GM23338 (cell line): ENCODE data around the gene TMEM270. TPM values are rescaled to one million over a fixed set of nuclear protein-coding genes. Genes with fewer than 3 reads are reported as not detected.

Experiments used
- ATAC-seq: fragments of 200-7000 bp; cut with Tn5 transposase; 3 replicates; pipeline ENCODE4 v1.9.1; 2020
- DNase-seq: peaks from one replicate; pipeline ENCODE4 v3.0.0-alpha.2; 2015; ENCODE audit warnings: low spot score
- H2AFZ ChIP-seq: fragments of 200-600 bp; sonication (generic); 2 replicates; pipeline ENCODE4 v1.8.0; 2016; ENCODE audit warnings: antibody characterized with exemption, mild to moderate bottlenecking, moderate library complexity
- H3F3A ChIP-seq: fragments of 200-600 bp; sonication (generic); replicated peaks from 2 replicates; pipeline ENCODE4 v1.8.0; 2017; ENCODE audit warnings: antibody characterized with exemption, mixed run types, low read depth
- H3K27ac ChIP-seq: fragments of 200-600 bp; sonication (generic); 2 replicates; pipeline ENCODE4 v1.6.1; 2016; ENCODE audit warnings: low read depth
- H3K27me3 ChIP-seq: fragments of 200-600 bp; sonication (generic); 2 replicates; pipeline ENCODE4 v1.8.0; 2016; ENCODE audit warnings: mild to moderate bottlenecking, mixed run types, moderate library complexity; ENCODE audit not compliant: insufficient read depth
- H3K36me3 ChIP-seq: fragments of 200-600 bp; sonication (generic); 2 replicates; pipeline ENCODE4 v1.8.0; 2016; ENCODE audit warnings: mild to moderate bottlenecking; ENCODE audit not compliant: insufficient read depth
- H3K4me1 ChIP-seq: fragments of 200-600 bp; sonication (generic); 2 replicates; pipeline ENCODE4 v1.8.0; 2016; ENCODE audit warnings: mild to moderate bottlenecking, moderate library complexity; ENCODE audit not compliant: insufficient read depth
- H3K4me2 ChIP-seq: fragments of 200-600 bp; sonication (generic); 2 replicates; pipeline ENCODE4 v1.7.1; 2017; ENCODE audit warnings: mixed run types
- H3K4me3 ChIP-seq: fragments of 200-600 bp; sonication (generic); 2 replicates; pipeline ENCODE4 v1.6.1; 2016; ENCODE audit warnings: mixed run types
- H3K79me2 ChIP-seq: fragments of 200-600 bp; sonication (generic); replicated peaks from 2 replicates; pipeline ENCODE4 v1.8.0; 2017; ENCODE audit warnings: mild to moderate bottlenecking; ENCODE audit not compliant: insufficient read depth
- H3K9me2 ChIP-seq: fragments of 200-600 bp; sonication (generic); 2 replicates; pipeline ENCODE4 v1.8.0; 2017; ENCODE audit not compliant: insufficient read depth
- H4K20me1 ChIP-seq: fragments of 200-600 bp; sonication (generic); replicated peaks from 2 replicates; pipeline ENCODE4 v1.8.0; 2017; ENCODE audit warnings: mild to moderate bottlenecking; ENCODE audit not compliant: insufficient read depth
- H3K27ac Mint-ChIP-seq: 2 replicates; pipeline ENCODE4 v1.8.0; 2020; ENCODE audit warnings: inconsistent platforms, mild to moderate bottlenecking, moderate library complexity, mixed read lengths
- H3K27me3 Mint-ChIP-seq: 3 replicates; pipeline ENCODE4 v1.8.0; 2022; ENCODE audit warnings: low read depth, mild to moderate bottlenecking, moderate library complexity, mixed read lengths, inconsistent platforms; ENCODE audit not compliant: insufficient read depth, poor library complexity
- H3K36me3 Mint-ChIP-seq: 3 replicates; pipeline ENCODE4 v1.8.0; 2021; ENCODE audit warnings: low read depth, mild to moderate bottlenecking, inconsistent platforms, moderate library complexity, mixed read lengths
- H3K4me1 Mint-ChIP-seq: 3 replicates; pipeline ENCODE4 v1.8.0; 2020; ENCODE audit warnings: mild to moderate bottlenecking, inconsistent platforms, mixed read lengths
- H3K4me3 Mint-ChIP-seq: 3 replicates; pipeline ENCODE4 v1.8.0; 2021; ENCODE audit warnings: moderate library complexity, mild to moderate bottlenecking, inconsistent platforms, mixed read lengths
- H3K9me3 Mint-ChIP-seq: 3 replicates; pipeline ENCODE4 v1.8.0; 2020; ENCODE audit warnings: moderate library complexity, mild to moderate bottlenecking, inconsistent platforms, mixed read lengths
- CREB1 ChIP-seq: fragments of 250-450 bp; sonication (Bioruptor Pico); IDR thresholded peaks from 2 replicates; pipeline ENCODE4 v1.5.0; 2020; ENCODE audit warnings: low read depth, mild to moderate bottlenecking, moderate library complexity
- CTCF ChIP-seq, 2 experiments: fragments of 200-600 bp in 1 of 2; sonication (generic) in 1 of 2; conservative IDR thresholded peaks; 2 replicates each; pipeline versions ENCODE4 v1.5.1 to v1.6.1; 2016 to 2017; ENCODE audit warnings: antibody characterized with exemption in 2 of 2, low read depth in 2 of 2, mild to moderate bottlenecking in 2 of 2, moderate library complexity in 1 of 2
- ETS1 ChIP-seq: IDR thresholded peaks from 2 replicates; pipeline ENCODE4 v1.6.1; 2016; ENCODE audit warnings: antibody characterized with exemption
- EZH2 ChIP-seq: fragments of 200-600 bp; sonication (generic); IDR thresholded peaks from one replicate; pipeline ENCODE4 v1.8.0; 2017; ENCODE audit warnings: antibody characterized with exemption, mild to moderate bottlenecking, low read depth; ENCODE audit not compliant: unreplicated experiment
- EZH2phosphoT487 ChIP-seq: fragments of 200-600 bp; sonication (generic); IDR thresholded peaks from one replicate; pipeline ENCODE4 v1.8.1; 2018; ENCODE audit warnings: antibody characterized with exemption; ENCODE audit not compliant: unreplicated experiment
- JUNB ChIP-seq: IDR thresholded peaks from one replicate; pipeline ENCODE4 v1.6.1; 2016; ENCODE audit warnings: antibody characterized with exemption; ENCODE audit not compliant: unreplicated experiment
- NANOG ChIP-seq: IDR thresholded peaks from 2 replicates; pipeline ENCODE4 v1.6.1; 2016; ENCODE audit warnings: antibody characterized with exemption, borderline replicate concordance
- POLR2AphosphoS5 ChIP-seq: IDR thresholded peaks from 2 replicates; pipeline ENCODE4 v1.6.1; 2016; ENCODE audit warnings: antibody characterized with exemption, low read depth
- REST ChIP-seq: IDR thresholded peaks from one replicate; pipeline ENCODE4 v1.6.1; 2018; ENCODE audit warnings: antibody characterized with exemption; ENCODE audit not compliant: unreplicated experiment
- STAT1 ChIP-seq: IDR thresholded peaks from one replicate; pipeline ENCODE4 v1.6.1; 2016; ENCODE audit warnings: antibody characterized with exemption; ENCODE audit not compliant: unreplicated experiment
- ZNF114 ChIP-seq: fragments of 250-450 bp; sonication (Bioruptor Pico); IDR thresholded peaks from 2 replicates; pipeline ENCODE4 v1.5.0; 2020; ENCODE audit warnings: mild to moderate bottlenecking, moderate library complexity
- ZNF331 ChIP-seq: fragments of 250-450 bp; sonication (Bioruptor Pico); IDR thresholded peaks from 2 replicates; pipeline ENCODE4 v1.5.0; 2020; ENCODE audit warnings: low read depth, mild to moderate bottlenecking, moderate library complexity
- ZNF462 ChIP-seq: fragments of 250-450 bp; sonication (Bioruptor Pico); IDR thresholded peaks from 2 replicates; pipeline ENCODE4 v1.5.0; 2020; ENCODE audit warnings: mild to moderate bottlenecking, moderate library complexity
- polyA plus RNA-seq: library from polyadenylated mRNA; unstranded; fragments of >200 nt; fragmentation: Nextera tagmentation; extraction: Ambion mirVana; gene quantifications from 2 replicates; pipeline ENCODE4 v1.2.1, GENCODE V29; 2016
- total RNA-seq: library from RNA; depleted of rRNA; stranded (reverse); fragments of >200 nt; shearing (Covaris generic); gene quantifications from 2 replicates; pipeline ENCODE4 v1.2.3, GENCODE V29; 2014

Gene TMEM270
- total and polyA plus RNA-seq, 2 experiments from 2014 or later = not detected

- no peaks in the 10 kb centered on the region for H4K20me1 ChIP-seq
- no peaks in the 10 kb centered on the region for H3K9me2 ChIP-seq
- Mint-ChIP-seq H3K27ac (no peak overlapping the region), H3K36me3 (peaks cover 8% of the 10 kb centered on the region; the same call in 2 of the 3 replicates), H3K9me3 (peaks cover 21% of the 10 kb centered on the region), H3K4me1 (peaks cover 3% of the 10 kb centered on the region), H3K27me3 (peaks cover 18% of the 10 kb centered on the region), H3K4me3 (no peak overlapping the region)
- no peak overlapping the region for H3K4me3 ChIP-seq
- TF ChIP-seq NANOG (no peak), STAT1 (no peak), POLR2AphosphoS5 (no peak), EZH2phosphoT487 (no peak), ZNF331 (CRISPR knock-in tag) (no peak), JUNB (no peak), ZNF462 (CRISPR knock-in tag) (no peak), CREB1 (CRISPR knock-in tag) (no peak), ETS1 (no peak), REST (no peak), CTCF (conservative IDR thresholded peaks at IDR 0.05; ENCODE audit: low read depth in 2 of 2) (no peak), EZH2 (no peak), ZNF114 (CRISPR knock-in tag) (no peak)
- H2AFZ ChIP-seq = no peak overlapping the region
- ATAC-seq (no peak), DNase-seq (no peak)
- H3K27ac ChIP-seq = no peak overlapping the region
- no peaks in the 10 kb centered on the region for H3K4me1 ChIP-seq
- H3K36me3 ChIP-seq = no peaks in the 10 kb centered on the region
- no peaks in the 10 kb centered on the region for H3K79me2 ChIP-seq
- no peak overlapping the region for H3K4me2 ChIP-seq
- H3F3A ChIP-seq = no peaks in the 10 kb centered on the region
- H3K27me3 ChIP-seq = no peaks in the 10 kb centered on the region
Observed at GRCh38 chr7:73893342-73894101, 32.6 kb downstream of the TMEM270 start.
